Small intestine (tissue), 7 donors: ENCODE results near the gene TLE4. TPM values are rescaled to one million over a fixed set of nuclear protein-coding genes. Genes with fewer than 3 reads are reported as not detected.

Experiments used
- DNase-seq, 2 donors: peaks; one replicate each; pipeline versions ENCODE4 v3.0.0 to v3.0.0-alpha.2; 2013
- FAIRE-seq: peaks from 2 replicates; lab custom pipeline; 2012; peaks lifted over from hg19 to GRCh38; lab: Jason Lieb, UNC
- H3K27ac ChIP-seq, 3 donors: one replicate each; pipeline ENCODE4 v1.5.1; 2013; ENCODE audit warnings: low read length in 2 of 3, mild to moderate bottlenecking in 2 of 3, control low read depth in 1 of 3, inconsistent platforms in 1 of 3, low read depth in 1 of 3, moderate library complexity in 1 of 3
- H3K27me3 ChIP-seq, 3 donors: one replicate each; pipeline ENCODE4 v1.6.1; 2013; ENCODE audit warnings: low read length in 3 of 3, inconsistent platforms in 1 of 3; ENCODE audit not compliant: control insufficient read depth in 3 of 3, insufficient read depth in 3 of 3
- H3K36me3 ChIP-seq, 3 donors: one replicate each; pipeline ENCODE4 v1.6.1; 2013; ENCODE audit warnings: low read length in 3 of 3, inconsistent platforms in 1 of 3, low read depth in 1 of 3, mild to moderate bottlenecking in 1 of 3, moderate library complexity in 1 of 3; ENCODE audit not compliant: control insufficient read depth in 3 of 3, insufficient read depth in 2 of 3
- H3K4me1 ChIP-seq, 3 donors: one replicate each; pipeline ENCODE4 v1.6.1; 2013; ENCODE audit warnings: low read length in 2 of 3, inconsistent platforms in 1 of 3, low read depth in 1 of 3, mild to moderate bottlenecking in 1 of 3, moderate library complexity in 1 of 3; ENCODE audit not compliant: control insufficient read depth in 3 of 3, insufficient read depth in 2 of 3
- H3K4me3 ChIP-seq, 3 donors: one replicate each; pipeline ENCODE4 v1.5.1; 2013; ENCODE audit warnings: low read length in 3 of 3, control low read depth in 1 of 3, inconsistent platforms in 1 of 3, low read depth in 1 of 3, mild to moderate bottlenecking in 1 of 3, moderate library complexity in 1 of 3
- H3K9me3 ChIP-seq, 2 donors: one replicate each; pipeline ENCODE4 v1.6.1; 2013; ENCODE audit warnings: low read depth in 1 of 2, low read length in 1 of 2; ENCODE audit not compliant: control insufficient read depth in 2 of 2, insufficient read depth in 1 of 2
- WGBS, 3 donors: extraction: QIAGEN DNeasy Blood & Tissue Kit; methylation state at CpG; one replicate each; pipeline ENCODE4 v1.1.7; 2013; 5-methylcytosine and 5-hydroxymethylcytosine counted together
- polyA plus RNA-seq, 4 donors: library from polyadenylated mRNA; stranded (reverse) in 3 of 4; unstranded in 1 of 4; fragments of 200-250 nt in 3 of 4; fragments of 120-200 nt in 1 of 4; gene quantifications; one replicate each; pipeline versions ENCODE4 v1.2.1 to v1.2.3, GENCODE V29; 2013
- donor health status: healthy with polysubstance abuse.
- donor health status: control.
- donor health status: control.
- donor health status: Bipolar disorder and iron deficiency.
- donor health status: healthy.

Gene TLE4
- polyA plus RNA-seq, 4 donors, result 4.0 to 37.2 (median 8.2) TPM

- Histone ChIP-seq H3K4me1 (no peaks in the 10 kb centered on the region), H3K9me3 (no peaks in the 10 kb centered on the region), H3K27me3 (no peaks in the 10 kb centered on the region), H3K4me3 (no peak overlapping the region), H3K27ac (no peak overlapping the region), H3K36me3 (peaks cover 0 to 4% (median 2%) of the 10 kb centered on the region in 3 donors)
- FAIRE-seq, result no peak
- DNase-seq, result peak in 1 of 2 donors; percentile 48
- WGBS, 3 donors, result 55 to 80% (median 67%) methylated on average over 5 of the region's 5 CpGs
These were observed 129.0 kb downstream of the TLE4 start for GRCh38 chr9:79700607-79701360.

DNA sequence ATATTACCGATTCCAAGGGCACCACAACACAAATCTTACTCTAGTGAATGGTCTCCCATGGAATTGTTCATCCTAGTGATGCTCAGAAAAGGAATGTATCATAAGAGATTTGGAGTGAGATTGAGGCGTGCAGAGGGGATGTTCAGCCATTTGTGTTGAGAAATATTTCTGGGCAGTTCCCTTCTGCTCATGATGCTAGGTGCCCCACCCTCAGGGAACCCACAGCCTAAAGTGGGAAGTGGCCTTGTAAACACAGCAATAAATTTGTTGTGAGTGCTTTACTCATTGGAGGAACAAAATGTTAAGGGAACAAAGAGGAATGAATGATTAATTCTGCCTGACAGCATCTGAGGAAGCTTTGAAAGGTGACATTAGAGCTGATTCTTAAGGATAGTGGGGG lies 129.9 kb downstream of the TLE4 start:
- Histone ChIP-seq H3K36me3 (peaks cover 1 to 9% (median 2%) of the 10 kb centered on the region in 3 donors), H3K4me3 (no peak overlapping the region), H3K27ac (no peak overlapping the region), H3K4me1 (no peaks in the 10 kb centered on the region), H3K27me3 (no peaks in the 10 kb centered on the region), H3K9me3 (no peaks in the 10 kb centered on the region)
- DNase-seq (no peak), FAIRE-seq (no peak)
- WGBS, 3 donors, result 89 to 90% (median 90%) methylated on average over 2 of the region's 2 CpGs

- Histone ChIP-seq H3K9me3 (no peaks in the 10 kb centered on the region), H3K27ac (no peak overlapping the region), H3K27me3 (no peaks in the 10 kb centered on the region), H3K4me1 (no peaks in the 10 kb centered on the region), H3K36me3 (peaks cover 11 to 24% (median 12%) of the 10 kb centered on the region in 3 donors), H3K4me3 (no peak overlapping the region)
- WGBS, 3 donors, result 92 to 96% (median 95%) methylated on average over 3 of the region's 3 CpGs
- FAIRE-seq (no peak), DNase-seq (no peak)
These were observed 133.9 kb downstream of the TLE4 start for GRCh38 chr9:79705704-79706103.

- DNase-seq, result no peak
- Histone ChIP-seq H3K27me3 (no peaks in the 10 kb centered on the region), H3K9me3 (no peaks in the 10 kb centered on the region), H3K36me3 (peaks cover 12 to 24% (median 14%) of the 10 kb centered on the region in 3 donors), H3K4me3 (no peak overlapping the region), H3K27ac (no peak overlapping the region), H3K4me1 (no peaks in the 10 kb centered on the region)
- 90 to 95% (median 92%) methylated on average over 5 of the region's 5 CpGs for WGBS, 3 donors
- FAIRE-seq, result no peak
These were observed 134.7 kb downstream of the TLE4 start for GRCh38 chr9:79706512-79706911.

- FAIRE-seq (no peak), DNase-seq (no peak)
- H3K36me3 ChIP-seq, result peaks cover 12 to 24% (median 14%) of the 10 kb centered on the region in 3 donors
- H3K27me3 ChIP-seq, result no peaks in the 10 kb centered on the region
- no peaks in the 10 kb centered on the region for H3K4me1 ChIP-seq
- H3K4me3 ChIP-seq, result no peak overlapping the region
- WGBS, 3 donors, result 88 to 98% (median 96%) methylated on average over 2 of the region's 2 CpGs
- no peaks in the 10 kb centered on the region for H3K9me3 ChIP-seq
- no peak overlapping the region for H3K27ac ChIP-seq
These were observed 135.8 kb downstream of the TLE4 start for GRCh38 chr9:79707589-79707988.

DNA sequence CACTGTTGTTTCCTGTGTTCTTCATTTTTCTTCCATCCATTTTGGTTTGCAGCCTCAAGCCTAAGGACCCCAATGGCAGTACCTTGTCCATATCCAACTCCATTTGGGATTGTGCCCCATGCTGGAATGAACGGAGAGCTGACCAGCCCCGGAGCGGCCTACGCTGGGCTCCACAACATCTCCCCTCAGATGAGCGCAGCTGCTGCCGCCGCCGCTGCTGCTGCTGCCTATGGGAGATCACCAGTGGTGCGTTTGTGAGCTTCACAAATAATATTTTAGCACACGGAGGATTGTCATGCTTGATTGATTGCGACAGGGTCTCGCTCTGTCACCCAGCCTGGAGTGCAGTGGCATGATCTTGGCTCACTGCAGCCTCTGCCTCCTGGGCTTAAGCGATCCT lies 136.8 kb downstream of the TLE4 start:
- no peaks in the 10 kb centered on the region for H3K4me1 ChIP-seq
- 97 to 98% (median 98%) methylated on average over 13 of the region's 13 CpGs for WGBS, 3 donors
- FAIRE-seq (no peak), DNase-seq (no peak)
- H3K27me3 ChIP-seq, result no peaks in the 10 kb centered on the region
- no peak overlapping the region for H3K27ac ChIP-seq
- H3K4me3 ChIP-seq, result no peak overlapping the region
- peaks cover 12 to 26% (median 14%) of the 10 kb centered on the region in 3 donors for H3K36me3 ChIP-seq
- no peaks in the 10 kb centered on the region for H3K9me3 ChIP-seq

DNA sequence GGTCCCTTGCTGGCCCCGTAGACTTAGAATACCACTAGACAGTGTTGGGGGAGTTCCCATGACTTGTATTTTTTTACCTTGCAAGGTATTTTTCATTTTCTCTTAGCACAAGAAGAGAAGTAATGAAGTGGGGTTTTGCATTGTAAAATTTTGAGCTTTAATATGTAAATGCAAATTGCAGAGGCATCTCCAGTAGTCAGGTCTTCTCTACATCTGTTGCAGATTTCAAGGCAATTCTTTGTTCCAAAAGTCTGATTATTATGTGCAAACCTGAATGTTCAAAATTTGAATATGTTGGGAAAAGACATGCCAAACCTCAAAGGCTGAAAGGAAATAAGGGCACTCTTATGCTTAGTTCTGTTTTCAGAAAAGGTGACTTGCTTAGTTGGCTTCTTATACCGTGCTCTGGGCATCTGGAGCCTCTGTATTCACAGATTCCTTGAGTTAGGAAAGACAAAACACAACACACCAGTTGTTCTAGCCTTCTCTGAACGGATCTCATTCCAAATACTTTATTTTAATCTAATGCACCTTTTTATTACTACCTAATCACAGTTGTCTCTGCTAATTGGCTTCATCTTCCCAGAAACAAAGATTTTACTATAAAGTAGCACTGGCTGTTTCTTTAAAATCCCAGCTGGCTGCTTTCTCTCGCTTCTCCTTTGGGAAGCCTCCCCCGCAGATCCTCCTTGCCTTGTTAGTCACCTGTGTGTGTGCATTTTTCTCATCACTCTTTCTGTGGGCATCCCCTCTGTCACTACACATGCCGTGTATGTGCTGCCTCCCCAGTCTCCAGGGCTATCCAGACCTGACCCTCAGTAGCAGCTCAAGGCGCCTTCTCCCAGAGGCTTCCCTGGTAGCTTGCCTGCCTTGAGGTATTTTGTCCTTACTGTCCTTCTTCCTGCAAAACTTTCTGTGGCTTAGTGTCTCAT lies 138.2 kb downstream of the TLE4 start:
- Histone ChIP-seq H3K36me3 (peaks cover 12 to 26% (median 14%) of the 10 kb centered on the region in 3 donors), H3K4me1 (no peaks in the 10 kb centered on the region), H3K27ac (no peak overlapping the region), H3K27me3 (no peaks in the 10 kb centered on the region), H3K4me3 (no peak overlapping the region), H3K9me3 (no peaks in the 10 kb centered on the region)
- WGBS, 3 donors, result 93% methylated on average over 7 of the region's 7 CpGs
- no peak for DNase-seq
- FAIRE-seq, result no peak

DNA sequence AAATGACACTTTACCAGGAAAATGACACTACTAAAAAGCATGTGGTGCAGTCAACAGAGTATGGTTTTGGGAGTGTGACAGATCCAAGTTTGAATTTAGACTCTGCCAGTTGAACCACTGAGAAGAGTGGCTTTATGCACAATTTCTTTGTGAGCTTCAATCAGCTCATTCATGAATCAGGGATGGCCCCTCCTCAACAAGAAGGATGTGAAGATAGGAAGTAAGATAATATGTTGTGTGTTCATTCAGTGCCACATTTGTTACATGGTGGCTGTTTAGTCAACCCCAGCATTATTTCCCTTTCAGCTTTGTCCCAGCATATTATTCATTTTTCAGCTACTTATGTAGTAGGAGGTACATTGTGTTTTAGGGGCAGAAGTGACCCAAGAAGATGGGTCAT lies 140.1 kb downstream of the TLE4 start:
- no peaks in the 10 kb centered on the region for H3K9me3 ChIP-seq
- no peaks in the 10 kb centered on the region for H3K4me1 ChIP-seq
- no peak overlapping the region for H3K4me3 ChIP-seq
- no peaks in the 10 kb centered on the region for H3K27me3 ChIP-seq
- no peak overlapping the region for H3K27ac ChIP-seq
- H3K36me3 ChIP-seq, result peaks cover 13 to 23% (median 16%) of the 10 kb centered on the region in 3 donors
- DNase-seq (no peak), FAIRE-seq (no peak)
